ENCODE measurements around the gene MSL1.

The MSL1 gene

GRCh38 chr17:40122999-40123810 lies 1.4 kb downstream of the MSL1 start (continued):
- TF ChIP-seq SP7 (tag by site-specific recombination; IDR thresholded peaks at IDR 0.05) (peak; percentile 77; the same call in 1 of the 2 replicates), ZNF184 (tag by site-specific recombination; IDR thresholded peaks at IDR 0.05) (no peak), PRDM6 (tag by site-specific recombination; IDR thresholded peaks at IDR 0.05) (no peak), IKZF3 (tag by site-specific recombination; IDR thresholded peaks at IDR 0.05) (no peak), ZNF274 (IDR thresholded peaks at IDR 0.05; ENCODE audit: low read length) (no peak), ZNF274 (tag by site-specific recombination; IDR thresholded peaks at IDR 0.05; ENCODE audit: borderline replicate concordance) (no peak), MYNN (tag by site-specific recombination; IDR thresholded peaks at IDR 0.05; ENCODE audit: borderline replicate concordance) (peak; percentile 36; the same call in 1 of the 2 replicates), ZNF473 (tag by site-specific recombination; IDR thresholded peaks at IDR 0.05) (no peak), ZNF48 (tag by site-specific recombination; IDR thresholded peaks at IDR 0.05) (no peak), ZNF18 (tag by site-specific recombination; IDR thresholded peaks at IDR 0.05) (no peak), TCF7L2 (IDR thresholded peaks at IDR 0.05; ENCODE audit: borderline replicate concordance, low read depth, low read length) (no peak), KLF9 (tag by site-specific recombination; IDR thresholded peaks at IDR 0.05; ENCODE audit: low read depth) (peak; percentile 72), ZNF174 (tag by site-specific recombination; IDR thresholded peaks at IDR 0.05) (no peak), ZNF654 (tag by site-specific recombination; IDR thresholded peaks at IDR 0.05; ENCODE audit: low read depth) (no peak), ZNF514 (tag by site-specific recombination; IDR thresholded peaks at IDR 0.05) (no peak), ZNF600 (tag by site-specific recombination; IDR thresholded peaks at IDR 0.05) (no peak), SP3 (tag by site-specific recombination; IDR thresholded peaks at IDR 0.05) (peak; percentile 66), ZNF24 (tag by site-specific recombination; IDR thresholded peaks at IDR 0.05) (peak; percentile 62; the same call in 1 of the 2 replicates), GFI1B (tag by site-specific recombination; IDR thresholded peaks at IDR 0.05) (no peak), ZNF248 (tag by site-specific recombination; IDR thresholded peaks at IDR 0.05) (no peak), ZNF785 (tag by site-specific recombination; IDR thresholded peaks at IDR 0.05) (no peak), YY1 (tag by site-specific recombination; IDR thresholded peaks at IDR 0.05) (no peak; the same call in 1 of the 2 replicates), KLF17 (tag by site-specific recombination; IDR thresholded peaks at IDR 0.05) (peak; percentile 74; the same call in 1 of the 2 replicates), ZNF211 (tag by site-specific recombination; IDR thresholded peaks at IDR 0.05; ENCODE audit: low read depth) (no peak), ZNF580 (tag by site-specific recombination; IDR thresholded peaks at IDR 0.05) (peak; percentile 58; the same call in 1 of the 2 replicates), ZNF837 (tag by site-specific recombination; IDR thresholded peaks at IDR 0.05) (no peak), KLF1 (tag by site-specific recombination; IDR thresholded peaks at IDR 0.05) (peak; percentile 51), ZNF423 (tag by site-specific recombination; IDR thresholded peaks at IDR 0.05) (peak; percentile 20; the same call in 1 of the 2 replicates), SETDB1 (IDR thresholded peaks at IDR 0.05; ENCODE audit: insufficient read length, low read length) (no peak), ZNF704 (tag by site-specific recombination; IDR thresholded peaks at IDR 0.05) (no peak)
- TF ChIP-seq, protein P1, sequence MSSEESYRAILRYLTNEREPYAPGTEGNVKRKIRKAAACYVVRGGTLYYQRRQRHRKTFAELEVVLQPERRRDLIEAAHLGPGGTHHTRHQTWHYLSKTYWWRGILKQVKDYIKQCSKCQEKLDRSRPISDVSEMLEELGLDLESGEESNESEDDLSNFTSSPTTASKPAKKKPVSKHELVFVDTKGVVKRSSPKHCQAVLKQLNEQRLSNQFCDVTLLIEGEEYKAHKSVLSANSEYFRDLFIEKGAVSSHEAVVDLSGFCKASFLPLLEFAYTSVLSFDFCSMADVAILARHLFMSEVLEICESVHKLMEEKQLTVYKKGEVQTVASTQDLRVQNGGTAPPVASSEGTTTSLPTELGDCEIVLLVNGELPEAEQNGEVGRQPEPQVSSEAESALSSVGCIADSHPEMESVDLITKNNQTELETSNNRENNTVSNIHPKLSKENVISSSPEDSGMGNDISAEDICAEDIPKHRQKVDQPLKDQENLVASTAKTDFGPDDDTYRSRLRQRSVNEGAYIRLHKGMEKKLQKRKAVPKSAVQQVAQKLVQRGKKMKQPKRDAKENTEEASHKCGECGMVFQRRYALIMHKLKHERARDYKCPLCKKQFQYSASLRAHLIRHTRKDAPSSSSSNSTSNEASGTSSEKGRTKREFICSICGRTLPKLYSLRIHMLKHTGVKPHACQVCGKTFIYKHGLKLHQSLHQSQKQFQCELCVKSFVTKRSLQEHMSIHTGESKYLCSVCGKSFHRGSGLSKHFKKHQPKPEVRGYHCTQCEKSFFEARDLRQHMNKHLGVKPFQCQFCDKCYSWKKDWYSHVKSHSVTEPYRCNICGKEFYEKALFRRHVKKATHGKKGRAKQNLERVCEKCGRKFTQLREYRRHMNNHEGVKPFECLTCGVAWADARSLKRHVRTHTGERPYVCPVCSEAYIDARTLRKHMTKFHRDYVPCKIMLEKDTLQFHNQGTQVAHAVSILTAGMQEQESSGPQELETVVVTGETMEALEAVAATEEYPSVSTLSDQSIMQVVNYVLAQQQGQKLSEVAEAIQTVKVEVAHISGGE (tag by site-specific recombination; conservative IDR thresholded peaks at IDR 0.05; ENCODE audit: low read depth) = no peak

All from HEK293 (cell line).